SK-N-MC (cell line): ENCODE measurements around the gene TGFBI.

Experiments
- DNase-seq: peaks from one replicate; pipeline ENCODE4 v3.0.0-alpha.2; 2011; ENCODE audit warnings: low read depth, low spot score
- H3K27ac ChIP-seq: fragments of 200-600 bp; sonication (generic); 2 replicates; pipeline ENCODE4 v1.5.1; 2016; ENCODE audit warnings: mixed run types
- H3K36me3 ChIP-seq: fragments of 200-600 bp; sonication (generic); 2 replicates; pipeline ENCODE4 v1.6.1; 2017; ENCODE audit warnings: antibody characterized with exemption, low read length, mixed read lengths; ENCODE audit not compliant: insufficient read depth
- H3K4me3 ChIP-seq: fragments of 200-600 bp; sonication (generic); 2 replicates; pipeline ENCODE4 v1.5.1; 2016
- H3K9ac ChIP-seq: fragments of 200-600 bp; sonication (generic); 2 replicates; pipeline ENCODE4 v1.8.0; 2017; ENCODE audit warnings: mixed run types, mixed read lengths; ENCODE audit not compliant: insufficient read length
- H3K9me3 ChIP-seq: fragments of 200-600 bp; sonication (generic); 2 replicates; pipeline ENCODE4 v1.6.1; 2017; ENCODE audit warnings: low read depth, mild to moderate bottlenecking, antibody characterized with exemption, low read length, moderate library complexity, mixed read lengths
- EZH2 ChIP-seq: fragments of 200-600 bp; sonication (generic); IDR thresholded peaks from one replicate; pipeline ENCODE4 v1.6.1; 2017; ENCODE audit warnings: antibody characterized with exemption
- FOXP2 ChIP-seq: optimal IDR thresholded peaks from 2 replicates; pipeline ENCODE3; 2011; ENCODE audit warnings: mild to moderate bottlenecking, moderate library complexity; ENCODE audit not compliant: insufficient read depth; ENCODE audit errors: extremely low read length, control extremely low read depth
- POLR2AphosphoS5 ChIP-seq: IDR thresholded peaks from 2 replicates; pipeline ENCODE4 v1.6.1; 2012; ENCODE audit warnings: mild to moderate bottlenecking, low read depth, low read length, borderline replicate concordance

TGFBI gene

DNA sequence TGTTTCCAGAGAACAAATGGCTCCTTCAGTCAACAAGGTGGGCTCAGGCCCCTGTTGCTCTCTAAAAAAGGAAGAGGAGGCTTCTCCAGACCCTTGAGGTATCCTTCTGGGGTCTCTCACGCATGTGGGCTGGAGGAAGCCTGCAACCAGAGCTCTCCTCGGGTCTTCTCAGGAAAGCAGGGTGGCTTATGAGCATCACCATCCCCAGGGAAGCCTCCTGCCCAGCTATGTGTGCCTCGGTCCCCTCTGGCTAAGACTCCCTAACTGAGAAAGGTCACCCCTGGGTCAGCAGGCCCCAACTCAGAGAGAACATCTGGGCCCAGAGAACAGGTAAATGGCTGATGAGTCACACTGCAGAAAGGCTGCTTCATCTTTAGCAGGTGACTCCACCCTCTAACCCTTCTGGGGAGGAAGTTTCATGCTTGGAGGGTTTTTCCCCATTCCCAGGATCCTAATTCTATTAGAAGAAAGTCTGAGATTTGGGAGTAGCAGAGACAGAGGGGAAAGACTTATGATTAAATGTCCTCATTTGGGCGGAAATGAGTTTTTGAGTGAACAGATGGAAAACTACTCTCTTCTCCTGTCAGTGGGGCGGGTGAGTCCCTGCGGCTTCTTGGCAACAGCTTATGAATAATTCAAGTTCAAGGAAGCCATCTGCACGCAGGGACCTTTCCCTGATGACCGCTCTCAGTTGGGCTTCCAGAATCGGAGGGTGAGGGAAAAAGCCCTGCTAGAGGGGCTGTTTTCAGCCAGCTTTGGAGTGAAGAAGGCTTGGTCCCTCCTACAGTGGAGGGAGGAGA is 41.9 kb downstream of the TGFBI start:
- H3K36me3 ChIP-seq: no peaks in the 10 kb centered on the region
- no peaks in the 10 kb centered on the region for H3K9me3 ChIP-seq
- TF ChIP-seq FOXP2 (no peak), EZH2 (no peak), POLR2AphosphoS5 (no peak)
- no peak overlapping the region for H3K4me3 ChIP-seq
- H3K27ac ChIP-seq: no peak overlapping the region
- no peak overlapping the region for H3K9ac ChIP-seq
- no peak for DNase-seq

DNA sequence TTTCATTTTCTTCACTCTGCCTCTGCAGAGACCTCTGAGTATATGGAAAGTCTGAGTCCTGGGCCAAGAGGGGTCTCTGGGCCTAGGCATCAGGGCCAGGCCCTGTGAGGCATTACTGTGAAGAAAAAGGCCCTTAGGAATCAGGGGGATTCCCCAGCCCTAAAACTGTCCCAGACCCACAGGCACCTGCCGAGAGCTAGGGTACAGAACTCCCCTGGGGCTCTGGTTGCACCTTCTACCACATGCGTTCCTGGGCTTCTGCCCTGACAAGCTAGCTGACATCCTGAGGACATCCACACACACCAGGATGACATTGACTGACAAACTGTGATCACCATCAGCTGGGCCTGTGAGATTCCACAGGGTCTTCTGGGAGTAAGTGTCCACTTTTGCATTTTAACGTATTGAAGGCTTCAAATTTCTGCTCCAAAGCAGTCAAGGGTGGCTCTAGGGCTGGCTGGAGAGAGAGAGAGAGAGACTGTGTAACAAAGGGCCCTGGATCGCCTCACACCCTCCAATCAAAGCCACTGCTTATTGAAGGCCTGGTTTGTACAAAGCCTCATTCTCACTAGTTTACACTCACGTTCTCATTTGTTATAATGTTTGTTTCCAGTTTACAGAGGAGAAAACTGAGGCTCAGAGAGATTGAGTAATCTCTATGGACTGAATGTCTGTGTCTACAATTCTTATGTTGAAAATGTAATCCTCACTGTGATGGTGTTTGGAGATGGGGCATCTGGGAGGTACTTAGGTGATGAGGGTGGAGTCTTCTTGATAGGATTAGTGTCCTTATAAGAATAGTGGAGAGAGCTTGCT is 45.1 kb downstream of the TGFBI start:
- Histone ChIP-seq H3K27ac (no peak overlapping the region), H3K36me3 (no peaks in the 10 kb centered on the region), H3K4me3 (no peak overlapping the region), H3K9ac (no peak overlapping the region), H3K9me3 (no peaks in the 10 kb centered on the region)
- no peak for DNase-seq
- TF ChIP-seq POLR2AphosphoS5 (no peak), FOXP2 (no peak), EZH2 (no peak)

DNA sequence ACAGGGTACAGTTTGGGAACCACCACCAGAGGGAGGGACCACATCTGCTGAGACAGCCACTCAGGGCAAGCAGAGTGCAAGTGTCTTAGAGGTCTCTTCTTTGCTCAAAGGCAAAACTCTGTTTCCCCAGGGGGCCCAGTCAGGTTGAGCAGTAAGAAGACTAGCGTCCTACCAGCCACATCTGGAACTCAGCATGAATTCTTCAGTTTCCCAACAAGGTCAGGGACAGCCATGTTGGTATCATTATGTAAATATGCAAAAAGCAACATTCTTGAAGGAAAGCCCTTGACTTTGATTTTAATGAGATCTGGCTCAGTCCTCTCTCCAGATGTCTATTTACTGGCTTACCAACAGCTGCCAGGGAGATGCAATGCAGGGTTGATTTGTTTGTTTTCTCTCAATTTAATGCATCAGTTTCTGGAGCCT is 46.7 kb downstream of the TGFBI start:
- TF ChIP-seq EZH2 (no peak), FOXP2 (no peak), POLR2AphosphoS5 (no peak)
- H3K4me3 ChIP-seq: no peak overlapping the region
- H3K27ac ChIP-seq: no peak overlapping the region
- H3K9me3 ChIP-seq: no peaks in the 10 kb centered on the region
- DNase-seq: no peak
- no peaks in the 10 kb centered on the region for H3K36me3 ChIP-seq
- no peak overlapping the region for H3K9ac ChIP-seq

DNA sequence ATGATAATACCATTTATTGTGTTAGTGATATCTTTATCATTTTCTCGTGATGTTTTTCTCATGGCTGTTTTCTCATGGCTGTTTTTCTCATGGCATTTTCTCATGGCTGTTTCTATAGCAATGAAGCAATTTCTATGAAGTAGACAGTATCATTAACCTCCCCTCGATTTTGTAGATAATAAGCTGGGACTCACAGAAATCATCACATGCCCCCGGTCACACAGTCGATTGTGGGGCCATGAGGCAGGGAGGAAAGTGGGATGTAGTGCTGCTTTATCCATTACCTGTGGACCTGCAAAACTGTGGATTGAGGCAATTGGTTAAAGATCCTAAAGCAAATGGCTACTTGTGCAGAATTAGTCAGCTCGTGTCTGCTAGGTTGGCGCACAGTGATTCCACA is 47.3 kb downstream of the TGFBI start:
- Histone ChIP-seq H3K9me3 (no peaks in the 10 kb centered on the region), H3K27ac (no peak overlapping the region), H3K4me3 (no peak overlapping the region), H3K36me3 (no peaks in the 10 kb centered on the region), H3K9ac (no peak overlapping the region)
- DNase-seq: no peak
- no peak for TF ChIP-seq POLR2AphosphoS5
- no peak for TF ChIP-seq EZH2
- no peak for TF ChIP-seq FOXP2

DNA sequence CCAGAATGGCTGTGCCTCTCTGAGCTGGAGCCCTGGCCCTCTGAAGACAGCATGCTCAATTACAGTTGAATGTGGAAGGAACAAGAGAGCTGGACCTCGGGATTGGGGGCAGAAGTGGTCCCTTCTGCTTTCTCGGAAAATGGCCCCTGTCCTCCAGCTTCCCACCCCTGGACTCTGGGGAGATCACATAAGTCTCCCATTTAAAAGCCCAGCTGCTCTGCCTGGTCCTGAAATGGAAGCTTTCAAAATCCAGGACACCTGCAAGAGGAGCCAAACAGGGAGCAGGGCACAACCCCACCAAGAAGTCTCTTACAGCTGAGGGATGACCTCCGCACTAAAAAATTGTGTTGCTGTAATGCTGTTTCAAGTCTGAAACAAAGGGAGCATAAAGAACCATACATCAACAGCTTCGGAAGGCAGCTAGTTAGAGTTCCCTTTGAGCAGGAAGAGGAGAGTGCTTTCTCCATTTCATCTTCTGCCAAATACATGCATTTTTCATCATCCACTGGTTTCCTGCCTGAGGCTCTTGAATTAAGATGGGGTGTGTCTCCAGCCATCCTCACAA is 48.2 kb downstream of the TGFBI start:
- TF ChIP-seq POLR2AphosphoS5 (no peak), EZH2 (no peak), FOXP2 (no peak)
- DNase-seq: no peak
- no peaks in the 10 kb centered on the region for H3K36me3 ChIP-seq
- no peaks in the 10 kb centered on the region for H3K9me3 ChIP-seq
- H3K27ac ChIP-seq: no peak overlapping the region
- no peak overlapping the region for H3K4me3 ChIP-seq
- no peak overlapping the region for H3K9ac ChIP-seq

DNA sequence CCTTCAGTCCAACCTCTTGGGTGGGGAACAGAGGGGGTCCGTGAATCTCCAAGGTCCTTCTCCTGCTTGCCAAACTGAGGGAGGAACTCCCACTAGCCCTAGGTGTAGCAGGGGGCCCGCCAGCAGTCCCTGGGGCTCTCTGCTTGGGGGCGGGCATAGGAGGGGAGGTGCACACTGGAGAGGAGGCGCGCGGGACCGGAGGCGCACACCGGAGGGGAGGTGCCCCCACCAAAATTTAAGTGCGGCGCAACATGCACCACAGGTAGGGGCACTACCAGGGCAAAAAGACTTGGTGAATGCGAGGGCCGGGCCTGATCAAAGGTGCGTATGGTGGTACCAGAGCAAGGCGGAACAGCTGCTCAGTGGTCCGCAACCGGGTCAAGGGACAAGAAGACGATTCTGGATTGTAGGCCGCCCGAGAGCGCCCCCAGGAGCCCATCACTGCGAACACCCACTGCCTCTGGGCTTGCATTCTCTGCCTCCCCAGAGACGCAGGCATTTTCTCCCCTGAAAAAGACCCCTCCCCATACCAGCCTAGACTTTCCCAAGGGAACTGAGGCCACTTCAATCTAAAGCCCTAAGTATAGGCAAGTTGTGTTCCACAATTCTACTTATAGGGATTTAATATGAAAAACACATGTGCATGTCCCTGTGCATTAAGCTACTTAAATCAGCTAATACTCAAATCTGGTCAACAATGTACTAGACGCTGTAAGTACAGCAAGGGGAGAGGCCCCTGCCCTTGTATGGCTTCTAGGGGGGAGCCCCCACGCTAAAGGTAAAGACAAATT is 50.6 kb downstream of the TGFBI start:
- Histone ChIP-seq H3K9me3 (no peaks in the 10 kb centered on the region), H3K27ac (no peak overlapping the region), H3K36me3 (no peaks in the 10 kb centered on the region), H3K9ac (no peak overlapping the region), H3K4me3 (no peak overlapping the region)
- TF ChIP-seq EZH2 (no peak), FOXP2 (no peak), POLR2AphosphoS5 (no peak)
- DNase-seq: no peak

DNA sequence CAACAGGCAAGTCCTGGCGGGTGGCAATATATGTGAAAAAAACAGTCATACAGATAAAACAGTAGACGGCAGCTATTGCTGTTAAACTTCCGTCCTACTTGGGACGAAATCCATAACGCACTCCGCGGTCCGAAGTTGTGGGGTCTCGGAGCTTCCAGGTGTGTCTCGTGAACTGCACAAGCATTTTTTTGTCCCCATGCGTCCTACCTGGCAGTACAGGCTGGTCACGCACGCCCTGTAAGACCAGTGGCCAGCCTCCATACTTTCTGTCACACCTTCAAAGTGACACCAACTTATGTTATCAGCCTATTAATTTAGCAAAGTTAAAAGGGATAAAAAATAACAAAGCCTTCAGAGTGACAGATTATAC is 51.3 kb downstream of the TGFBI start:
- no peak overlapping the region for H3K9ac ChIP-seq

More for the DNA sequence above, 51.3 kb downstream of the TGFBI start:
- H3K36me3 ChIP-seq: no peaks in the 10 kb centered on the region
- no peak overlapping the region for H3K27ac ChIP-seq
- TF ChIP-seq FOXP2 (no peak), EZH2 (no peak), POLR2AphosphoS5 (no peak)
- DNase-seq: no peak
- no peaks in the 10 kb centered on the region for H3K9me3 ChIP-seq
- H3K4me3 ChIP-seq: no peak overlapping the region
